ENCODE results near the gene LGR6. TPM values are rescaled to one million over a fixed set of nuclear protein-coding genes. Genes with fewer than 3 reads are reported as not detected.
A peak's percentile ranks its signal among the peaks of the same experiment; 100 is the strongest.

Gene LGR6
- total and polyA plus RNA-seq, 12 donors = 0.06 to 1.0 (median 0.18) TPM; not detected in 3

DNA sequence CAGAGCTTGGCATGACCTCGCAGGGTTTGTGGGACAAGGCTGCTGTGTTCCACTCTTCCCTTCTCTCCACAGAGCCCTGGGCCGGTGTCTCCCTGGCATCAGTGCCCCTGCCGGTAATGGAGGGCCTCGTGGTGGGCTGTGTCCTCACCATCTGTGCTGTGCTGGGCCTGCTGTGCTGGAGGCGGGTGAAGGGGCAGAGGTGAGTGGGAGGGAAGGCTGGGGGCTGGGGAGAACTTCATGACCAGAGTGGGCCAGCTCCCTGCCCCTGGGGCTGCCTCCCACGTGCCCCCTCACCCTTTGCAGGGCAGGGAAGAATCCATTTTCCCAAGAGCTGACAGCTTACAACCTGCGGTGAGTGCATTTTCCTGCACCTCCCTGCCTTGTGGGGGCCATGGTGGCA lies 12.0 kb upstream of the LGR6 start:
- TF ChIP-seq POLR2A (IDR thresholded peaks at IDR 0.05) = no peak
- no peak for TF ChIP-seq CTCF (IDR thresholded peaks at IDR 0.05)
- Histone ChIP-seq H3K27me3 (peaks cover 4% of the 10 kb centered on the region), H3K27ac (no peak overlapping the region), H3K36me3 (replicated peaks in 1 of 2) (no peaks in the 10 kb centered on the region), H3K4me3 (no peak overlapping the region), H3K4me1 (replicated peaks in 1 of 2) (peaks cover 0 to 3% of the 10 kb centered on the region in 2 donors), H3K9me3 (replicated peaks in 1 of 3) (no peaks in the 10 kb centered on the region)
- intact Hi-C loops (cut with DNase I) = loop anchor here in 1 of 2 donors (10.0 kb wide), 1 partner anchor 533 kb away; the partner anchor contains the start of gene SYT2
- WGBS, 4 donors = 60 to 88% (median 84%) methylated on average over 2 to 7 of the region's 7 CpGs
- DNase-seq = no peak

DNA sequence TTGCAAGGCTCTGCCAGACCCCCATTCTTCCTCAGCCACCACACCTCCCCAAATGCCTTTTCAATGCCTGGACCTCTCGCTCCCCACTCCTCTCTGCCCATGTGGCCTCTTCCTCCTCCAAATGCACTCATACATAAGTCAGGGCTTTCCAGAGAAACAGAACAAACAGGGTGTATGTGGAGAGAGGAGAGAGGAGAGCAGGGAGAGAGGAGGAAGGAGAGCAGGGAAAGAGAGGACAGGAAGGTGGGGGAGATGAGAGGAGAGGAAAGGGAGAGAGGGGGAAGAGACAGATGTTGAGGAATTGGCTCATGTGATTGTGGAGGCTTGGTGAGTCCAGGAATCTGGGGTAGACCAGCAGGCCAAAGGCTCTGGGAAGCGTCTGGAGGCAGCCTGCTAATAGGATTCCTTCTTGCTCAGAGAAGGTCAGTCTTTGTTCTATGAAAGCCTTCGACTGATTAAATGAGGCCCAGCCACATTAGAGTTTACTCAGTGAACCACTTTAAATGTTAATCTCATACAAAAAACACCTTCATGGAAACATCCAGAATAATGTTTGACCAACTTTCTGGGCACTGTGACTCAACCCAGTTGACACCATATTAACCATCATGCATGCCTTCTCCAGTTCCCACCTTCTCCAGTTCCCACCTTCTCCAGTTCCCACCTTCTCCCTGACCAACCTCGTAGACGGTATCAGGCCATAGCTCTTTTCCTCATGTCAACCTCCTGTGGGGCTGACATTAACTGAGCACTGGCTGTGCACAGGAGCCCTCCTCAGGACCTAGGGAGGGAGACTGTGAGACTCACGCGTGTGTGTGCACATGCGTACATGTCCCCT lies 11.3 kb upstream of the LGR6 start:
- H3K4me1 ChIP-seq (replicated peaks in 1 of 2) = peaks cover 0 to 3% of the 10 kb centered on the region in 2 donors
- 84 to 98% (median 88%) methylated on average over 8 of the region's 8 CpGs for WGBS, 4 donors
- H3K27me3 ChIP-seq = peaks cover 4% of the 10 kb centered on the region
- H3K9me3 ChIP-seq (replicated peaks in 1 of 3) = no peaks in the 10 kb centered on the region
- no peak overlapping the region for H3K4me3 ChIP-seq
- H3K27ac ChIP-seq = no peak overlapping the region
- no peaks in the 10 kb centered on the region for H3K36me3 ChIP-seq (replicated peaks in 1 of 2)
- intact Hi-C loops (cut with DNase I) = loop anchor here in 1 of 2 donors (10.0 kb wide), 1 partner anchor 533 kb away; the partner anchor contains the start of gene SYT2
- DNase-seq = no peak
- TF ChIP-seq CTCF (IDR thresholded peaks at IDR 0.05) = no peak
- TF ChIP-seq POLR2A (IDR thresholded peaks at IDR 0.05) = no peak

DNA sequence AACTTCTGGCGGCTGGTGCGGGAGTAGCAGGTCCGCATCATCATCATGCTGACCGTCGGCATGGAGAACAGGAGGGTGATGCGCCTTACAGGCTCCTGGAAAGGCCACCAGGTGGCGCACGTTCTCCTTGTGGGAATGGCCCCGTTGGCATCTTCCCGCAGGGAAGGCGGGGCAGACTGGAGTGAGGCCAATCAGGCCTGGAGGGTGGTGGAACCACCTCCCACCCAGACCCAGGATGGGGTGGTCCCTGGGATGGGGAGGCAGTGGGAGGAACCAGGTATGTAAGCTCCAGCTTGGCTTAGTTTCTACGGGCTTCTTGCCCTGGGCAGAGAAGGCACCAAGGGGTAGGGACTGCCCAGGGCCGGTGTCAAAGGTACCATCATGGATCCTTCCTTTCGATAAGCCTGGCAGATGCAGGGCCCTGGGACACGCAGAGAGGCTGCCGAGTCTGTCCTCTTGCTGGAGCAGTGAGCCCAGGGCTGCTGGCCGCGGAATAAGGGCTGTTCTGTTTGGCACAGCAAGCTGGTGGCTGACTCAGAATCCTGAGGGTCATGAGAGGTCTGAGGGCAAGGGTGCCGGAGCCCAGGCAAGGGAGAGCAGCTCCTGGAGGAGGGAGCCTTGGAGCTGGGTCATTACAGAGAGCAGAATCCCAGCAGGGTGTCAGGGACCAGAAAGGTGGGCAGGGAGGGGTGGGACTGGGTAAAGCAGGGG lies 8.7 kb upstream of the LGR6 start:
- Histone ChIP-seq H3K27ac (peak overlapping the region in 2 of 5 donors; percentile 21 to 35), H3K4me3 (no peak overlapping the region), H3K36me3 (replicated peaks in 1 of 2) (no peaks in the 10 kb centered on the region), H3K27me3 (peaks cover 4% of the 10 kb centered on the region), H3K9me3 (replicated peaks in 1 of 3) (no peaks in the 10 kb centered on the region), H3K4me1 (replicated peaks in 1 of 2) (peaks cover 0 to 3% of the 10 kb centered on the region in 2 donors)
- 7 to 12% (median 11%) methylated on average over 12 to 19 of the region's 19 CpGs for WGBS, 4 donors
- intact Hi-C loops (cut with DNase I) = loop anchor here in 1 of 2 donors (10.0 kb wide), 1 partner anchor 530 kb away; the partner anchor contains the start of gene SYT2
- peak; percentile 79 to 93 (median 89) for DNase-seq
- TF ChIP-seq CTCF (IDR thresholded peaks at IDR 0.05) (peak; percentile 66 to 82 (median 70)), POLR2A (IDR thresholded peaks at IDR 0.05) (no peak)

DNA sequence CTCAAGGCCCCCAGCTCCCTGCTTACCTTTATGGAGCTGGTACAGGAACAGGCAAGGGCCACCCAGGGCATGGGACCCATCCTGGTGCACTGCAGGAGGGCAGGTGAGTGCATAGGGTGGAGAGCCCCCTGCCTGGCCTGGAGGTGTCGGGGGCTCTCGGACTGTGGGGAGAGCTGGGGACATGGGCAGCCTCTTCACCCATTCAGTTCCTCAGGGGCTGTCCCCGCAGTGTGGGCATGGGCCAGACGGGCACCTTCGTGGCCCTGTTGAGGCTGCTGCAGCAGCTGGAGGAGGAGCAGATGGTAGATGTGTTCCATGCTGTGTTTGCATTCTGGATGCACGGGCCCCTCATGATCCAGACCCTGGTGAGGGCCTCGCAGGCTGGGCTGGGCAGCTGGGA lies 7.3 kb upstream of the LGR6 start:
- no peak for DNase-seq
- intact Hi-C loops (cut with DNase I) = loop anchor here in 1 of 2 donors (10.0 kb wide), 1 partner anchor 528 kb away; the partner anchor contains the start of gene SYT2
- WGBS, 4 donors = 88 to 92% (median 90%) methylated on average over 5 to 7 of the region's 7 CpGs
- Histone ChIP-seq H3K4me3 (no peak overlapping the region), H3K9me3 (replicated peaks in 1 of 3) (no peaks in the 10 kb centered on the region), H3K36me3 (replicated peaks in 1 of 2) (no peaks in the 10 kb centered on the region), H3K27me3 (no peaks in the 10 kb centered on the region), H3K27ac (no peak overlapping the region), H3K4me1 (replicated peaks in 1 of 2) (peaks cover 0 to 3% of the 10 kb centered on the region in 2 donors)
- no peak for TF ChIP-seq CTCF (IDR thresholded peaks at IDR 0.05)
- TF ChIP-seq POLR2A (IDR thresholded peaks at IDR 0.05) = no peak
